MG63 (cell line): ENCODE results near the gene TRAPPC11. TPM values are rescaled to one million over a fixed set of nuclear protein-coding genes. Genes with fewer than 3 reads are reported as not detected.

Experiments used
- DNase-seq: peaks from one replicate; pipeline ENCODE4 v3.0.0-alpha.2; 2020
- H3K27me3 ChIP-seq: fragments of 250-450 bp; sonication (Bioruptor Pico); 2 replicates; pipeline ENCODE4 v1.5.1; 2020; ENCODE audit warnings: mild to moderate bottlenecking, moderate library complexity
- H3K36me3 ChIP-seq: fragments of 250-450 bp; sonication (Bioruptor Pico); 2 replicates; pipeline ENCODE4 v1.5.1; 2020; ENCODE audit warnings: mild to moderate bottlenecking, moderate library complexity
- H3K4me3 ChIP-seq: fragments of 250-450 bp; sonication (Bioruptor Pico); 2 replicates; pipeline ENCODE4 v1.5.1; 2020; ENCODE audit warnings: mild to moderate bottlenecking, moderate library complexity
- H3K9me3 ChIP-seq: fragments of 250-450 bp; sonication (Bioruptor Pico); 2 replicates; pipeline ENCODE4 v1.5.1; 2020; ENCODE audit warnings: mild to moderate bottlenecking, moderate library complexity
- total RNA-seq: library from RNA; depleted of rRNA; stranded (reverse); fragments of >200 nt; shearing (Covaris generic); gene quantifications from 2 replicates; pipeline ENCODE4 v1.2.3, GENCODE V29; 2014; ENCODE audit warnings: low replicate concordance

The TRAPPC11 gene
- total RNA-seq, 1 experiment from 2014 or later = 20.3 TPM

- Histone ChIP-seq H3K4me3 (no peak overlapping the region), H3K27me3 (no peaks in the 10 kb centered on the region), H3K36me3 (no peaks in the 10 kb centered on the region), H3K9me3 (no peaks in the 10 kb centered on the region)
- no peak for DNase-seq
These were observed 69.4 kb downstream of the TRAPPC11 start for GRCh38 chr4:183728223-183729068.

GRCh38 chr4:183729069-183729406 lies 69.9 kb downstream of the TRAPPC11 start:
- Histone ChIP-seq H3K9me3 (no peaks in the 10 kb centered on the region), H3K4me3 (no peak overlapping the region), H3K27me3 (no peaks in the 10 kb centered on the region), H3K36me3 (no peaks in the 10 kb centered on the region)
- DNase-seq = no peak

- no peaks in the 10 kb centered on the region for H3K36me3 ChIP-seq
- no peaks in the 10 kb centered on the region for H3K27me3 ChIP-seq
- peak; percentile 80 for DNase-seq
- no peaks in the 10 kb centered on the region for H3K9me3 ChIP-seq
- no peak overlapping the region for H3K4me3 ChIP-seq
These were observed 70.6 kb downstream of the TRAPPC11 start for GRCh38 chr4:183729430-183730328.

GRCh38 chr4:183732296-183732695 lies 73.2 kb downstream of the TRAPPC11 start:
- DNase-seq = no peak
- Histone ChIP-seq H3K4me3 (no peak overlapping the region), H3K9me3 (no peaks in the 10 kb centered on the region), H3K36me3 (no peaks in the 10 kb centered on the region), H3K27me3 (no peaks in the 10 kb centered on the region)

GRCh38 chr4:183733181-183733580 lies 74.1 kb downstream of the TRAPPC11 start:
- DNase-seq = no peak
- Histone ChIP-seq H3K9me3 (no peaks in the 10 kb centered on the region), H3K27me3 (no peaks in the 10 kb centered on the region), H3K36me3 (no peaks in the 10 kb centered on the region), H3K4me3 (no peak overlapping the region)

GRCh38 chr4:183738081-183738673 lies 79.1 kb downstream of the TRAPPC11 start:
- Histone ChIP-seq H3K4me3 (peak overlapping the region; percentile 17), H3K27me3 (no peaks in the 10 kb centered on the region), H3K36me3 (no peaks in the 10 kb centered on the region), H3K9me3 (no peaks in the 10 kb centered on the region)
- peak; percentile 73 for DNase-seq

- Histone ChIP-seq H3K27me3 (no peaks in the 10 kb centered on the region), H3K36me3 (no peaks in the 10 kb centered on the region), H3K9me3 (no peaks in the 10 kb centered on the region), H3K4me3 (no peak overlapping the region)
- DNase-seq = no peak
These were observed 79.9 kb downstream of the TRAPPC11 start for GRCh38 chr4:183738961-183739360.

- no peaks in the 10 kb centered on the region for H3K36me3 ChIP-seq
- no peaks in the 10 kb centered on the region for H3K27me3 ChIP-seq
- DNase-seq = peak; percentile 91
- 0 out of 2 replicates have a peak overlapping the region, but pooled peaks have one; percentile 3 for H3K4me3 ChIP-seq
- H3K9me3 ChIP-seq = peaks cover 3% of the 10 kb centered on the region; the same call in 1 of the 2 replicates
These were observed 87.5 kb downstream of the TRAPPC11 start for GRCh38 chr4:183746305-183747229.

- no peaks in the 10 kb centered on the region for H3K27me3 ChIP-seq
- H3K9me3 ChIP-seq = peaks cover 3% of the 10 kb centered on the region; the same call in 1 of the 2 replicates
- no peak overlapping the region for H3K4me3 ChIP-seq
- no peak for DNase-seq
- H3K36me3 ChIP-seq = no peaks in the 10 kb centered on the region
These were observed 88.3 kb downstream of the TRAPPC11 start for GRCh38 chr4:183747380-183747779.

GRCh38 chr4:183747931-183748670 lies 89.0 kb downstream of the TRAPPC11 start:
- peak; percentile 63 for DNase-seq
- no peaks in the 10 kb centered on the region for H3K36me3 ChIP-seq
- peaks cover 3% of the 10 kb centered on the region; the same call in 1 of the 2 replicates for H3K9me3 ChIP-seq
- H3K4me3 ChIP-seq = no peak overlapping the region
- no peaks in the 10 kb centered on the region for H3K27me3 ChIP-seq

GRCh38 chr4:183751106-183751505 lies 92.0 kb downstream of the TRAPPC11 start:
- no peak for DNase-seq
- H3K4me3 ChIP-seq = no peak overlapping the region
- no peaks in the 10 kb centered on the region for H3K27me3 ChIP-seq
- H3K36me3 ChIP-seq = no peaks in the 10 kb centered on the region
- no peaks in the 10 kb centered on the region; the same call in 1 of the 2 replicates for H3K9me3 ChIP-seq

GRCh38 chr4:183755596-183755995 lies 96.5 kb downstream of the TRAPPC11 start:
- Histone ChIP-seq H3K9me3 (no peaks in the 10 kb centered on the region; the same call in 1 of the 2 replicates), H3K4me3 (no peak overlapping the region), H3K27me3 (no peaks in the 10 kb centered on the region), H3K36me3 (no peaks in the 10 kb centered on the region)
- DNase-seq = no peak

GRCh38 chr4:183757060-183757459 lies 98.0 kb downstream of the TRAPPC11 start:
- no peak for DNase-seq
- no peaks in the 10 kb centered on the region for H3K36me3 ChIP-seq
- H3K4me3 ChIP-seq = no peak overlapping the region
- no peaks in the 10 kb centered on the region for H3K27me3 ChIP-seq
- H3K9me3 ChIP-seq = no peaks in the 10 kb centered on the region; the same call in 1 of the 2 replicates

GRCh38 chr4:183758061-183758757 lies 99.1 kb downstream of the TRAPPC11 start:
- no peak for DNase-seq
- Histone ChIP-seq H3K4me3 (no peak overlapping the region), H3K27me3 (no peaks in the 10 kb centered on the region), H3K36me3 (no peaks in the 10 kb centered on the region), H3K9me3 (no peaks in the 10 kb centered on the region)
